Retinal pigment epithelial cell (primary cell): ENCODE data around the gene SLC6A19.

Experiments
- DNase-seq: peaks from one replicate; pipeline ENCODE4 v3.0.0-alpha.2; 2010; ENCODE audit warnings: low read depth
- H3K4me3 ChIP-seq: 2 replicates; pipeline ENCODE4 v1.5.1; 2011; ENCODE audit warnings: mild to moderate bottlenecking, low read length, control low read depth, moderate library complexity
- TF ChIP-seq, protein P1 (sequence below): conservative IDR thresholded peaks from 2 replicates; pipeline ENCODE4 v1.5.1; 2011; ENCODE audit warnings: low read depth, low read length, control low read depth, inconsistent platforms

SLC6A19 gene

GRCh38 chr5:1167361-1167727 is 34.1 kb upstream of the SLC6A19 start:
- DNase-seq = no peak
- H3K4me3 ChIP-seq = no peak overlapping the region
- TF ChIP-seq, protein P1, sequence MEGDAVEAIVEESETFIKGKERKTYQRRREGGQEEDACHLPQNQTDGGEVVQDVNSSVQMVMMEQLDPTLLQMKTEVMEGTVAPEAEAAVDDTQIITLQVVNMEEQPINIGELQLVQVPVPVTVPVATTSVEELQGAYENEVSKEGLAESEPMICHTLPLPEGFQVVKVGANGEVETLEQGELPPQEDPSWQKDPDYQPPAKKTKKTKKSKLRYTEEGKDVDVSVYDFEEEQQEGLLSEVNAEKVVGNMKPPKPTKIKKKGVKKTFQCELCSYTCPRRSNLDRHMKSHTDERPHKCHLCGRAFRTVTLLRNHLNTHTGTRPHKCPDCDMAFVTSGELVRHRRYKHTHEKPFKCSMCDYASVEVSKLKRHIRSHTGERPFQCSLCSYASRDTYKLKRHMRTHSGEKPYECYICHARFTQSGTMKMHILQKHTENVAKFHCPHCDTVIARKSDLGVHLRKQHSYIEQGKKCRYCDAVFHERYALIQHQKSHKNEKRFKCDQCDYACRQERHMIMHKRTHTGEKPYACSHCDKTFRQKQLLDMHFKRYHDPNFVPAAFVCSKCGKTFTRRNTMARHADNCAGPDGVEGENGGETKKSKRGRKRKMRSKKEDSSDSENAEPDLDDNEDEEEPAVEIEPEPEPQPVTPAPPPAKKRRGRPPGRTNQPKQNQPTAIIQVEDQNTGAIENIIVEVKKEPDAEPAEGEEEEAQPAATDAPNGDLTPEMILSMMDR = no peak

DNA sequence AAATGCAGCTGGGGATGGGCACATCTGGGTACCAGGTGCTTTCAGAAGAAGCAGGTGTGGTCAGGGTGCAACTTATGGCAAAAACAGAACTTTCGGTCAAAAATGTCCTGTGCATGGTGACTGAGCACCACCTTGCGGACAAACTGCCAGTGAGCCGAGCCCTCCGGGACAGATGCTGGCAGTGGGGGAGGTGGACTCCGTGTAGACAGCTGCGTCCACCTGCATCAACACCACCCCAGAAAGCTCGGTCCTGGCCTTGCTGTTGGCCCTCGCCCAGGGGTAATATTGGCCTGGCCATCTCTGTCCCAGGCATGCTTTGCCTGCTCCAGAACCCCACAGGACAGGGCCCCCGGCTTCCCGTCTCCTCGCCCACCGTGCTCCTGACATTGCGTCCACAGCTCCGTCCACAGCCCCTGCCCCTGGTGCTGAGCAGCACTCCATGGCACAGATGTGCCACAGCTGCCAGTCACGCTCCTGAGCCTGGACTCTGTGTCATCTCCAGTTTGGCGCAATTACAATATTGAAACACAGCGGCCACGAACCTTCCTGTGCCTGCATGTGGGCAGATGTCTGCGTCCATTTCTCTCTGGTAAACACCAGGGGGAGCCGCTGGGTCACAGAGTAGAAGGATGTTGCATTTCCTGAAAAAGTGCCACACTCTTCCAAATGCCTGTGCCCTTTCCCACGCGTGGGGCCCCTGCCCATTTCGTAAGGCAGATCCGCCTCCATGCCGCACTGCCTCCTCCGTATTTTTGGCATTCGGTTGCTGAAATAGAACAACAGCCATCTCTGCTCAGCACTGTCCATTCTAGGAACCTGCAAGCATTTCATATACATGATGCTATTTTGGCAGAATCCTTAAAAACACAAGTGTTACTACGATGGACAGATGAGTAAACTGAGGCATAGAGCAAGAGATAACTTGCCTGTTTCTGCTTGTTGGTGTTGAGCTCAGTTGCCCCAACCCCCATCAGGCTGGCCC is 33.4 kb upstream of the SLC6A19 start:
- TF ChIP-seq, protein P1 = peak; percentile 86
- no peak overlapping the region for H3K4me3 ChIP-seq
- no peak for DNase-seq

DNA sequence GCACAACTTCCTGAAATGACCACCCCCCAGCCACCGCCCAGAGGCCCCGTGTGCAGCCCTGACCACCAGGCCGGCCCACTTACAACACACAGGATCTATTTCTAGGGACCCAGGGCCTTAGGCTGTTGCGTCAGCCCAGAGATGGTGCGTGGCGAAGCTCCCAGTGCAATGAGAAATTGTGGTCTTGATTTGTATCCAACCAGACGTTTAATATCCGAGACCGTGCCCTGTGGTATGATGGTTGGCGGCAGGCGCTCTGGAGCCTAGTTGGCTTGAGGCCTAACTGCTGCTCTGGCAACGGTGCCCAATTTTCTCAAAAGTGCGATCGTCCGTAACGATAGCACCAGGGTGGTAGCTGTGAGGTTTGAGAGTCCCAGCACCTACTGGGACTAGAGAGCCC is 32.6 kb upstream of the SLC6A19 start:
- no peak overlapping the region for H3K4me3 ChIP-seq
- DNase-seq = no peak
- TF ChIP-seq, protein P1 = no peak

DNA sequence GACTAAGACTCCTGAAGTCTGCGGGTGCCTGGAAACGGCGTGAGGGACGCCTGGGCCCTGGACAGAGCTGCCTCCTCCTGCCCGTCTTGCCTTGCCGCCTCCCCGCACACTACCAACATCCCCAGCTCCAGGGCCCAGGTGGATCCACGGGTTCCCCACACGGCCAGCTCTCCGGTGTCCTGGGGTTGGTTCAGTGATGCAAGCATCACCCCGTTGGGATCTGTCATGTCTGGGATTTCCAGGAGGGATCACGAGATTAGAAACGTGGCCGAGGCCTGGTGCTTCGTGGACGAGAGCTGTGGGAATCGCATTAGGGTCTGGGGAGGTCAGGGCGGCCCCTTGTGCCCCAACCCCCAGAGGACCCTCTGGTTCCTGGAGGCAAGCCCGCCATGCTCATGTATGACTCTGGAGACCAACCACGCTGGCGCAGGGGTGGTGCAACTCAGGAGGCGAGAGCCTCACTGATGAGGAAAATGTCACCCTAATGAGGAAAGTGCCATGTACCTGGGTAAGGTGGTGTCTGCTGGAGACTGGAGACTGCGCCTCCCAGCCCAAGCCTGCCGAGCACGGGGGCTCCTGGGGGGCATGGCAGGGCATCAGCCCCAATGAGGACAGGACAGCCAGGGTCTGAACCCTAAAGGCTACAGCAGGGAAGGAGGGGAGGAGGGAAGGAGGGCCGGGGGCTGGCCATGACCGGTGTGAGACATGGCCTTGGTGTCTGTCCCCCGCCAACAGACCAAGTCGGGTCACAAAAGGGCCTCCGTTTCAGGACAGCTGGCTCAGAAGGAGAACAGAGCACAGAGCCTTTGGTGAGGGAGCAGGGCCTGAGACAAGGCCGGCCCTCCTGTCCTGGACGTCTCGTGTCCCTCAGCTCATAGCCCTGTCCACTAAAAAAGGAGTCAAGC is 31.9 kb upstream of the SLC6A19 start:
- no peak overlapping the region for H3K4me3 ChIP-seq
- no peak for DNase-seq
- TF ChIP-seq, protein P1 = no peak

- no peak overlapping the region for H3K4me3 ChIP-seq
- TF ChIP-seq, protein P1 = no peak
- DNase-seq = no peak
Observed at GRCh38 chr5:1171340-1171941, 30.0 kb upstream of the SLC6A19 start.

- H3K4me3 ChIP-seq = no peak overlapping the region
- TF ChIP-seq, protein P1 = no peak
- no peak for DNase-seq
Observed at GRCh38 chr5:1172007-1172581, 29.3 kb upstream of the SLC6A19 start.
